Measurements from ENCODE around the gene TMEM131.
"Not testable (repeated sequence)": the region's sequence is repeated elsewhere in the genome, so short reads cannot be mapped to it uniquely, and the experiment has no call there.

The TMEM131 gene, protein sequence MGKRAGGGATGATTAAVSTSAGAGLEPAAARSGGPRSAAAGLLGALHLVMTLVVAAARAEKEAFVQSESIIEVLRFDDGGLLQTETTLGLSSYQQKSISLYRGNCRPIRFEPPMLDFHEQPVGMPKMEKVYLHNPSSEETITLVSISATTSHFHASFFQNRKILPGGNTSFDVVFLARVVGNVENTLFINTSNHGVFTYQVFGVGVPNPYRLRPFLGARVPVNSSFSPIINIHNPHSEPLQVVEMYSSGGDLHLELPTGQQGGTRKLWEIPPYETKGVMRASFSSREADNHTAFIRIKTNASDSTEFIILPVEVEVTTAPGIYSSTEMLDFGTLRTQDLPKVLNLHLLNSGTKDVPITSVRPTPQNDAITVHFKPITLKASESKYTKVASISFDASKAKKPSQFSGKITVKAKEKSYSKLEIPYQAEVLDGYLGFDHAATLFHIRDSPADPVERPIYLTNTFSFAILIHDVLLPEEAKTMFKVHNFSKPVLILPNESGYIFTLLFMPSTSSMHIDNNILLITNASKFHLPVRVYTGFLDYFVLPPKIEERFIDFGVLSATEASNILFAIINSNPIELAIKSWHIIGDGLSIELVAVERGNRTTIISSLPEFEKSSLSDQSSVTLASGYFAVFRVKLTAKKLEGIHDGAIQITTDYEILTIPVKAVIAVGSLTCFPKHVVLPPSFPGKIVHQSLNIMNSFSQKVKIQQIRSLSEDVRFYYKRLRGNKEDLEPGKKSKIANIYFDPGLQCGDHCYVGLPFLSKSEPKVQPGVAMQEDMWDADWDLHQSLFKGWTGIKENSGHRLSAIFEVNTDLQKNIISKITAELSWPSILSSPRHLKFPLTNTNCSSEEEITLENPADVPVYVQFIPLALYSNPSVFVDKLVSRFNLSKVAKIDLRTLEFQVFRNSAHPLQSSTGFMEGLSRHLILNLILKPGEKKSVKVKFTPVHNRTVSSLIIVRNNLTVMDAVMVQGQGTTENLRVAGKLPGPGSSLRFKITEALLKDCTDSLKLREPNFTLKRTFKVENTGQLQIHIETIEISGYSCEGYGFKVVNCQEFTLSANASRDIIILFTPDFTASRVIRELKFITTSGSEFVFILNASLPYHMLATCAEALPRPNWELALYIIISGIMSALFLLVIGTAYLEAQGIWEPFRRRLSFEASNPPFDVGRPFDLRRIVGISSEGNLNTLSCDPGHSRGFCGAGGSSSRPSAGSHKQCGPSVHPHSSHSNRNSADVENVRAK (N-terminal part only)

DNA sequence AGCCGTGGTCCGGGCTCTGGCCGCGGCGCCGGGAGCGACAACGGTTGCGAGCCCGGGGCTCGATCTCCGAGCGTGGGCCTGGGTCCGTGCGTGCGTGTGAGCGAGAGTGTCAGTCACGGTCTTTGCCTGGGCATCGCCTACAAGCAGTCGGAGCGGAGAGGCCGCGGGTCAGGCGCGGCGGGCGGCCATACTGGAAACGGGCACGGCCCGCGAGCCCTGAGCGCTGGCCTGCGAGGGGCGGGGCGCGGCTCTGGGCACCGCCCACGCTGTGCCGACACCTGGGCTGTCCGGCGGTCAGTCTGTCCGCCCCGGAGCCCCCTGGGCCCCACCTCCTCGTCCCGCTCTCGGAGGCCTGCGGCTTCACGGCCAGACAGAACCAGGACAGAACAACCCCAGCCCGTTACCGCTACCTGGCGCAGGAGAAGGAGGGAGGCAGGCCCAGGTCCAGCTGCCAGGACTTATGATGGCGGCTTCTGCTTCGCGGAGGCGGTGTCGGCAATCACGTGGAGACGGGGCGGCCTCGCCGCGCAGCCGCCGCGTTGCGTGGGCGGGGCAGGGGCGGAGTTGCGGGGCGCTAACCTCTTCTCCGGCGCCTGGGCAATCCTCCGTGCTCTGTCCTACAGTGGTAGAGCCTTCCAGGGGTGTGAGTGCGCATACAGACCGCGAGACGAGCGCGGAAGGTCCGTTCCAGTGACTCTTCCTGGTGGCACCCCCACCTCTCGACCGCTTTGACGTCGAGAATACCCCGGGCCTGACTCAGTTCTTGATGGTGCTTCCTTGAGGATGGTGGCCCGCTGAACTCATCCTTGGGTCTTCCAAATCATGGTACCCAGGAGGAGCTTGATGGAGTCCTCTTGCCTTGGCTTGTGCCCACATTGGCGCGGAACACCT, at the start of gene TMEM131:
TMEM131 (minus strand) TSS at position 215 of the 891 bp plus-strand sequence. CDS start 286 bp downstream, outside the sequence.
- DNase-seq, result peak; percentile 59

DNA sequence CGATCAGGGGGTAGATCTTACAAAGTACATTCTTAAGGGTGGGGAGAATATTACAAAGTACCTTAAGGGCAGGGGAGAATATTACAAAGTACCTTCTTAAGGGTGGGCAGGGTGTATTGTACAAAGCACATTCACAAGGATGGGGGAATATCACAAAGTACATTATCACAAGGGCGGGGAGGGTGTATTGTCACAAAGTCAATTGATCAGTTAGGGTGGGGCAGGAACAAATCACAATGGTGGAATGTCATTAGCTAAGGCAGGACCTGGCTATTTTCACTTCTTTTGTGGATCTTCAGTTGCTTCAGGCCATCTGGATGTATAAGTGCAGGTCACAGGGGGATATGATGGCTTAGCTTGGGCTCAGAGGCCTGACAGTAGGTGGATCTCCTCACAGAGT, 49.0 kb upstream of the TMEM131 start:
- not testable (repeated sequence) for DNase-seq

- no peak for DNase-seq
Observed at GRCh38 chr2:98043101-98043500, 47.4 kb upstream of the TMEM131 start.

DNA sequence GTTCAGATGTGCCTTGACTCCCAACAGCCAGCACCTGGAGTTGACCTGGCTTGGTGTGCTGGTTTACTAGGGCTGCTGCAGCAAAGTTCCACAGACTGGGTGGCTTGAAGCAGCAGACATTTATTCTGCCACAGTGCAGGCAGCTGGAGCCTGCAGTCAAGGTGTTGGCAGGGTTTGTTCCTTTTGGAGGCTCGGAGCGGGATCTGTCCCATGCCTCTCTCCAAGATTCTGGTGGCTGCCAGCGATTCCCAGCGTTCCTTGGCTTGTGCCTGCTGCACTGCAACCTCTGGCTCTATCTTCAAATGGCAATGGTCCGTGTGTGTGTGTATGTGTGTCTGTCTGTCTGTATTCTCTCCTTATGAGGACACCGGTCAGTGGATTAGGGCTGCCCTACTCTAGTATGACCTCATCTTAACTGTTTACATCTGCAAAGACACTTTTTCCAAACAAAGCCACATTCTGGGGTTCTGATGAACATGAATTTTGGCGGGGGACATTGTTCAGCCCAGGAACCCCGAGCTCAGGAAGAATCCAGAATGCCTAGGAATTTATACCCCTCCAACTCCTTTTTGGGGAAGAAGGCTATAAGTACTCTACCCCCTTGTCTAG, 44.7 kb upstream of the TMEM131 start:
- DNase-seq, result no peak

DNA sequence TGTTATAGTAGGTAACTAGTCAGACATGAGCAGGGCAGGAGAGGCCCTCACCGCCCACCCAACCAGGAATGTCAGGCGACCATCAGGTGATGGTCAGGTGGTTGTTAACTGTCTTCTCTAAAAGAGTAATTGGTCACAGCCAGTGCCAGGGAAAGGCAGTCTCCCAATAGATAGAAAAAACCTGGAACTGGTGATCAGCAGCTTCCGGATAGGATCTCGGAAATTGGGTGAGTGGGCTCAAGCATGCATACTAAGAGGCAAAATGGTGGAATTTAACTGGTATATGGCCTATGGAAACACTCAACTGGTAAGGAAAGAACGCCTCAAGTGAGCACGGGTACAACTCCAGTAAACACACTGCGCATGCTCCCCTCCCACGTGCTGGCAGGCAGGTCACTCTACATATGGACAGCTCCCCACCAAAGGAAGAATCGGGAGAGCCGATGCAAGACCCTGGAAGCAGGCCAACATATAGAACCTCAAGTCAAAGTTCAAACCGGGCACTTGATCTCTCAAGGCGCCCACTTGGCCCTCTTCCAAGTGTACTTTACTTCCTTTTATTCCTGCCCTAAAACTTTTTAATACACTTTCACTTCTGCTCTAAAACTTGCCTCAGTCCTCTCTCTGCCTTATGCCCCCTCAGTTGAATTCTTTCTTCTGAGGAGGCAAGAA, 43.5 kb upstream of the TMEM131 start:
- DNase-seq, result no peak

DNA sequence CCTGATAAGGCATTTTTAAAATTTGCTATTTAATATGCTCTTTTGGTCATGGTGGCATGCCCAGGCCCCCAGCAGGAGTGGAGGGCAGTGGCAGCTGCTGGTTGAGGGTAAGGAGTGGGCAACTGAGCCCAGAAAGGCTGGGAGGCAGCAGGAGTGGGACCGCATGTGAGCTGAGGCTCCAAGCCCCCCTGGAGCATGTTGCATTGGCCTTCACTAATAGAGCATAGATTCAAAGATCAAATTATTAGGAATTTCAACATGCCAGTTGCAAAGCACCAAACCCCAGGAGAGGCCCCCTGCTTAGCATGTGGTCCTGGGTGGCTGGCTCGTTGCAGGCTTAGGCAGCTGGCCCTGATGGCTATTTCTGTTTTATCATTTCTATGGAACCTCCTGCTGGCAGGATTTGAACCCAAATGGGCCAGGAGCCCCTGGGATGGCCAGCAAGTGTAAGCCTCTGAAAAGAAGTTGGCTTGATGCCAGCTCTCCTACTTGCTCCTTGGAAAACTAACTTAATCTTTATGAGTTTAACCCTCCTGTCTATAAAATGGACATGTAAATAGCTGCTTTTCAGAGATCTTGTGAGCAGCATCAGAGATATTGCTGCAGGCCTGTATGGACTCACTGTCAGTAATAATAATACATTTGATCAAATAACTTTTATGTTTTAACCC, 42.1 kb upstream of the TMEM131 start:
- DNase-seq, result no peak

- no peak for DNase-seq
Observed at GRCh38 chr2:98037206-98037605, 41.5 kb upstream of the TMEM131 start.

- DNase-seq, result no peak
Observed at GRCh38 chr2:98036349-98037000, 40.7 kb upstream of the TMEM131 start.

DNA sequence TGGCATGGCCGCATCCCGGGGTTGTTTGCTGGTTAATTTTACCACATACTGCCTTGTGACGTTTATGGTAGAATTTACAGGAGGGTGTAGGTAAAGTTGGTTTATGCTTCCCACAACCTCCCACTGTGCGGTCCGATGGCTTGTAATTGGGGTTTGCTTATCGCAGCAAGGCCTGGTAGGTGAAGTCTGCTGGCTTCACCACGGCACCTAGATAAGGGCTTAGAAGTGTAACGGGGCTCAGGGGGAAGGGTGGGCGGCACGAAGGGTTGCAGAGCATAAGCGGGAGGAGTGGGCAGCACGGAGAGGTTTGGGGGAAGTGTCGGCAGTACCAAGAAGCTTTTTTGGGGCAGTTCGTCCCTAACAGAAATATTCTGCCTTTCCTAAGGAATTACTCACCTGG, 39.0 kb upstream of the TMEM131 start:
- DNase-seq, result no peak

DNA sequence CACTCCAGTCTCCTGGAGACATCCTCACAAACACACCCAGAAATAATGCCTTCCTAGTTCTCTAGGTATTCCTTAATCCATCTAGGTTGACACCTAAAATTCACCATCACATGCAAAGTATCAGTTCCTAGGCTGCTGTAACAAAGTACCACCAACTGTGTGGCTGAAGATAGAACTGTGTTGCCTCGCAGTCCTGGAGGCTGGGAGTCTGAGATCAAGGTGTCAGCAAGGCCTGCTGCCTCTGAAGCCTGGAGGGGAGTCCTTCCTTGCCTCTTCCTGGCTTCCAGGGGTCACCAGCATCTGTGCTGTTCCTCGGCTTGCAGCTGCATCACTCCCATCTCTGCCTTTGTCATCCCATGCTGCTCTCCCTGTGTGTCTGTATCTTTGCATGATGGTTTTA, 36.3 kb upstream of the TMEM131 start:
- DNase-seq, result no peak

DNA sequence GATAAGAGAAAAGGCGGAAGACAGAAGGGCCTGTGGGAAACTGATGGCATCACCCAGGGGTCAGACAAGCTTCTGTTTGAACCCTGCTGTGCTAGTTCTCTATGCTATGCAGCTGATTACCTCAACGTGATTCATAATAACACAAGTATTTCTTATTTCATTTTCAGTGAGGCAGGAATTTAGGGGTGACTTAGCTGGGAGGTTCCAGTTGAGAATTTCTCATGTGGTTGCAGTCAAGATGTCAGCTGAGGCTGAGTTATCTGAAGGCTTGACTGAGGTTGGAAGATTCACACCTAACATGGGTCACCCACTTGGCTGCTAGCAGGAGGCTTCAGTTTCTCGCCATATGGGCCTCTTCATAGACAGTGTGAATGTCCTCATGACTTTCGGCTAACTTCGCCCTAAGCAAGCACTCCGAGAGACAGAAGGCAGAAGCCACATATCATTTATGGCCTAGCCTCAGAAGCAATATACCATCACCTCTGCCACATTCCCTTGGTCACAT, 34.0 kb upstream of the TMEM131 start:
- no peak for DNase-seq

- no peak for DNase-seq
Observed at GRCh38 chr2:98028931-98029717, 33.4 kb upstream of the TMEM131 start.

DNA sequence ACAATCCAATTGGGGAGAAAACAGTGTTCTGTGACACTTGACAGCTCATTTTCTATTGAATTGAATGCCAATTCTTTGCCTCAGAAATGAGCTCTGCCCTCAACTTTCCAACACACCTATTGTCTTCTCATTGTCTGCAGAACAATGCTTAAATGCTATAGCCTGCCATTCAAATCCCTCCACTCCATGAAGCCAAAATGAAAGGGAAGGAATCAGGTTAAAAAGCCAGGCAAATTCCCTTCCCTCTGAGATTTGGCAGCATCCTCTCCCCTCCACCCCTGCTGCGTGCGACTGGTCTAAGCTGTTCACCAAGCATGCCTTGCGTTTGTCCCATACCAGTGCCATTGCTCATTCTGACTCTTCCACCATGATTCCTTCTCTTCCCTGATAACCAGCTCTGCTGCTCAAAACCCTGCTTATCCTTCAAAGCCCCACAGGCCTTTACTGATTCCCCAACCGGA, 32.4 kb upstream of the TMEM131 start:
- no peak for DNase-seq

DNA sequence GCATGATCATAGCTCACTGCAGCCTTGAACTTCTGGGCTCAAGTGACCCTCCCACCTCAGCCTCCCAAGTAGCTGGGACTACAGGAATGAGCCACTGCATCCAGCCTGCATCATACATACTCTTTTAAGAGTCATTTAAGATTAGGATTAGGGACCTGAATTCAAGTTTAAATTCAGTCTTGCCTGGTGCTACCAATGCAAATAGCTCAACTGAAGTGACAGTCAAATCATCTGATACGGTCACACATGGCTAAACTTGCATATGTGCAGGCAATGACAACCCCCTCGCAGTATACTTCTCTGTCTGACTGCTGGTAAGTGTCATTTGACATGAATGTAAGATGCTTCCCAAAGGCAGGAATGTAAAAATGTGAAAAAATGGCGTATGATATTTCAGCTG, 31.8 kb upstream of the TMEM131 start:
- no peak for DNase-seq

DNA sequence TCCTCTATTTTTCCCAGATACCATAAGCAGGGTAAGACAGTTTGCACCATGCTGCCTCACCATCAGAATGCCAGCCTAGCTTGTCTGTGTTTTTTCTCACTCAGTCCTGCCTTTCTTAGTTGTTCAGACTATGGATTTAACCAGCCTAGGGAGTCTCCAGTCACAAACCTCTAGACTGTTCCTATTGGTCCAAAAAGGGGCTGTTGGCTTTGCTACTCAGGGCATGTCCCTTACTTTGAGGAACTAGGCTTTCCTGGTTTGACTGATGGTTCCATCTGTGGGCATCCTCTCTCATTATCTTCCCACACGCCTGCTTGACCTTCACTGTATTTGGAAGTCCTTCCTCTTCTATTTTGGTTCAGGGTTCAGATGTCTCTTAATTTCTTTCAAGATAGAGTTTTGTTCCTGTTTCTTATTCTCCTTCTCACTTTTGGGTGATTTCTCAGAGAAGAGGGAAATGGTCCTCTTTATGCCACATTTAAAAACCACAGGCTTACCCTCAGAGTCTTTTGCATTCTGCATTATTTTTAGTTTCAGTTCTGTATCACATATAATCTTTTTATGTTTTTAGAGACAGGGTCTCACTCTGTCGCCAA, 31.3 kb upstream of the TMEM131 start:
- no peak for DNase-seq

GRCh38 chr2:98026292-98026691, 30.5 kb upstream of the TMEM131 start:
- no peak for DNase-seq

- no peak for DNase-seq
Observed at GRCh38 chr2:98025481-98026037, 29.8 kb upstream of the TMEM131 start.

- not testable (repeated sequence) for DNase-seq
Observed at GRCh38 chr2:98022067-98022466, 26.3 kb upstream of the TMEM131 start.

Data from NCI-H187 treated with DMSO at 0.1 percent for 48 hours (cell line).